A172 (cell line): ENCODE data around the gene SFXN5. TPM values are rescaled to one million over a fixed set of nuclear protein-coding genes. Genes with fewer than 3 reads are reported as not detected.
A peak's percentile ranks its signal among the peaks of the same experiment; 100 is the strongest.
"Not testable (repeated sequence)": the region's sequence is repeated elsewhere in the genome, so short reads cannot be mapped to it uniquely, and the experiment has no call there.

ENCODE experiments used
- DNase-seq: peaks from one replicate; pipeline ENCODE4 v3.0.0-alpha.2; 2015; ENCODE audit warnings: low spot score
- total RNA-seq: library from RNA; depleted of rRNA; stranded (reverse); fragments of >200 nt; shearing (Covaris generic); gene quantifications from 2 replicates; pipeline ENCODE4 v1.2.3, GENCODE V29; 2014

Gene SFXN5
- total RNA-seq, 1 experiment from 2014 or later: 33.4 TPM

DNA sequence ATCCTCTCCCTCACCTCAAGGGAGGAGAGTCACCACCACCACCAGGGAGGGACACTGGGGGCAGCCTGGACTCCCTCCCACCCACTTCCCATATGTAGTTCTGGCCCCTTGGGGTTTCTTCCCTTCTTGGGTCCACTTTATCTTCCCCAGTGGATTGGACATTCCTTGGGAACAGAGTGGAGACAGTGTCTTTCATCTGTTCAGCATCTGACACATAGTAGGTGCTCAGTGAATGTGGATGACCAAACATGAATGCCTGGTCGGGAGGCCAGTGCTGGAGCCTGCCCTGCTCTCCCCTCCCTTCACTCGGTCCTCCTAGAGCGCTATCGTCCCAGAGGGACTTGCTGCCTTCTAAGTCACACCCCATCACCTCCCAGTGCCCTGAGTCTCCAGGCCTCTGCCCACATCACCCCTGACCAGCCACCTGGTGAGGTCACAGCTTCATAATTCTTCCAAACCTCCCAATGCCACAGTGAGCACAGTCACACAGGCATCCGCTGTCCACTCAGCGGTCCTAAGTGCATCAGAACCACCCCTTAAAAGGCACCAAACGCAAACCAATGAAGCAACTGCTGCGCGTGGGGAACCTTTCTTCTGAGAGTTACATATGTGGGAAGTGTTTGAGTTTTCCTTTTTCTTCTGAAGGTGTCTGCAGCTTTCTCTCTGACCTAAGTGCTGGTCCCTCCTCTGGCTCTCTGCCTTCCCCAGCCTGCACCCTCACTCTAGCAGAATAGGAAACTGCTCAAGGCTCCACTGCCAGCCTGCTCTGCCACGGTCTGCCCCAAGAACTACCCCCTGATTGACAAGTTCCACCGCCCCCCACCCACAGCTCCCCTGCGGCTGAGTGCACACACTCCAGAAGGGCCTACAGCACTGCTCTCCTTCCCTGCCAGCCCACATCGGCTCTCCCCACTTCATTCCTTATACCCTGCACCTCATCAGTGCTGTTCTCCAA lies 7.2 kb upstream of the SFXN5 start:
- no peak for DNase-seq

DNA sequence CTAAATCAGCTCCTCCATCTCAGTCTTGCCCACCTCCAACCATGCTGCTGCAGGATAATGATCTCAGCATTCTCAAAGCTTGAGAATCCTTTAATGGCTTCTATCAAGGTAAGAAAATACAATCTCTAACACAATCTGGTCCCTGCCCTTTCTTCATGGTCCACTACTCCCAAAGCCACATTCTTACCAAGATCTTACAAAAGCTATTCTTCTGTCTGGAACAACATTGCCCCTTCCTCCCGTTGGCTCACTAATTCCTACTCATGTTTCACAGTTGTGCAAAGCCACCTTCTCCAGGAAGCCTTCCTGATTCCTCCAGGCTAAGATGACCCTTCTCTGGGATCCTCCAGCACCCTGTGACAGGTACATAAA lies 5.9 kb upstream of the SFXN5 start:
- no peak for DNase-seq

GRCh38 chr2:73076701-73077423 lies 5.3 kb upstream of the SFXN5 start:
- no peak for DNase-seq

GRCh38 chr2:73075477-73076373 lies 4.2 kb upstream of the SFXN5 start:
- DNase-seq: no peak

GRCh38 chr2:73074110-73075069 lies 2.9 kb upstream of the SFXN5 start:
- DNase-seq: no peak

DNA sequence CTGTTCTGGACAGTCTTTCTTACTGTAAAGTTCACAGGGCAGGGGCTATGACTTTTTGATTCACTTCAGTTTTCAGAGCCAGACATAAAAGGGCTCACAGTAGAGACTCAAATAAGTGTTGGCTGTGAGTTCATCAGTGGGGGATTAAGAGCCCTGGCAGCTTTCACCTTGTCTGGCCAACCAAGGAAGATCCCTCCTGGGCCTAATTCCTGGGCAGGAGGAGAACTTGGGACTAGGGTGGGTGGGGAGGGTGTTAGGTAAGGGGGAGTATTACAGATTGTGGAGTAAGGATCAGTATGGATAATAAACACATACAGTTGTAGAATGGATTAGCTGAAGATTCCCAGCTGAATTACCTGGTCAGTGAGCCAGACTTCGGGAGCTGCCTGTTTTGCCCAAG lies 904 bp upstream of the SFXN5 start:
- no peak for DNase-seq

DNA sequence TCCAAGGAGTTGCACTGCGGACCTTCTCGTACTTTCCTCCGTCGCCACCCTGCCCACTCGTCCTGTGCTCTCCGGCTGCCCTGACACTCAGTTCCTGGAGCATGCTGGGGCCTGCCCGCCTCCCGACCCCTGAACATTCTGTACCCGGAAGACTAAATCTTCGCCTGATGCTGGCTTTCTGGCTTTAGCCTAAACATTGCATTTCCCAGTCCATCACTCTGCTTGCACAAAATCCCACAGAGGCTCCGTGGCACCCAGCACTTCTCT lies 550 bp upstream of the SFXN5 start:
- DNase-seq: no peak

DNA sequence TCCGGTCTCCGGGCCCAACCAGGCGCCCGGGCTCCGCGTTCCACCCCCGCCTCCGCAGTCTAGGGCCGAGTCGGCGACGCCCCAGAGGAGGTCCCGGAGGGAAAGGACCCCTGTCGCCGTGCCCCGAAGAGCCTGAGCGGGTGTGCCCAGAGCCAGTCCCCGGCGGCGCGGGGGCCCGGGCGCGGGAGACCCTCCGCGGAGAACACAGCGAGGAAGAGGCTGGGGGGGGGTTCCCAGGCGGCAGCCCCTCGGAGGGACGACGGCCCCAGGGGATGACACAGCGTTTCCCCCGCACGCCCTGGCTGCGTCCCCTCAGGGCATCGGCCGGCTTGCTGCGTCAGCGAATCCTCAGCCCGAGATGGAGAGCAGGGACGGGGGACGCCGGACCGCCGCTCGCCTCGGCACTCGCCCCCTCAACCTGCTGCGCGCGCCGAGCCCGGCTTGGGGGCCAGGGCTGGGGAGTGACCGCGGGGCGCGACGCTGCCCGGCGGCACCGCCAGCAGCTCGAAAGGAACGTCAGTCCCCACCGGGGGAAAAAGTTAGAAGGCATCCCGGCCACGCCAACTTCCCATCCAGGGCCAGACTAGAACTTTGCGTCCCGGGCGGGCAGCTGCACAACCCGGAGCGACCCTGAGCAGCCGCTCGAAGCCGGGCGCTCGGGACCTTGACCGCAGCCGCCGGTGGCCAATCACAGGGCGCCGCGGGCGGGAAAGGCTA lies 711 bp downstream of the SFXN5 start:
- no peak for DNase-seq

- DNase-seq: no peak
Observed at GRCh38 chr2:73069855-73070642, 1.5 kb downstream of the SFXN5 start.

- DNase-seq: no peak
Observed at GRCh38 chr2:73069041-73069854, 2.3 kb downstream of the SFXN5 start.

- no peak for DNase-seq
Observed at GRCh38 chr2:73068147-73068546, 3.4 kb downstream of the SFXN5 start.

DNA sequence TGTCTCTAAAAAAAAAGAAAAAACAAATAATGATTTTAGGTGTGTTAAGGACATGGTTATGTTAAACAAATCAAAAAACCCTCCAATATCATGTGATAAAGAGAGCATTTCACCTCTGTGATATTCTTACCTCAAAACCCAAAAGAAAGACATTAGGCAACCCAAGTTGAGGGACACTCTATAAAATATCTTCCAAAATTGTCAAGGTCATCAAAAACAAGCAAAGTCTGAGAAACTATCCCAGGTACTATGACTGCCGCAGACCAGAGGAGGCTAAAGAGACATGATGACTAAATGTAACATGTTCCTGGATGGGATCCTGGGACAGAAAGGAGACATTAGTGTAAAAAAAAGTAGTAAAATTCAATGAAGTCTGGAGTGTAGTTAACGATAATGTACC lies 4.5 kb downstream of the SFXN5 start:
- no peak for DNase-seq

DNA sequence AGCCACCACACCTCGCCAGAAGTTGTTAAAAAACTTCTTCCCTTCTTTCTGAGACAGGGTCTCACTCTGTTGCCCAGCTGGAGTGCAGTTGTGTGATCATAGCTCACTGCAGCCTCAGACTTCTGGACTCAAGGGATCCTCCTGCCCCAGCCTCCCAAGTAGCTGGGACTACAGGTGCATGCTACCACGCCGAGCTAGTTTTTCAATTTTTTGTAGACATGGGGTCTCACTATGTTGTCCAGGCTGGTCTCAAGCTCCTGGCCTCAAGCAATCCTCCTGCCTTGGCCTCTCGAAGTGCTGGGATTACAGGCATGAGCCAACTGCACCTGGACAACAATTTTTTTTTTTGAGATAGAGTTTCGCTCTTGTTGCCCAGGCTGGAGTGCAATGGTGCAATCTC lies 6.4 kb downstream of the SFXN5 start:
- not testable (repeated sequence) for DNase-seq

DNA sequence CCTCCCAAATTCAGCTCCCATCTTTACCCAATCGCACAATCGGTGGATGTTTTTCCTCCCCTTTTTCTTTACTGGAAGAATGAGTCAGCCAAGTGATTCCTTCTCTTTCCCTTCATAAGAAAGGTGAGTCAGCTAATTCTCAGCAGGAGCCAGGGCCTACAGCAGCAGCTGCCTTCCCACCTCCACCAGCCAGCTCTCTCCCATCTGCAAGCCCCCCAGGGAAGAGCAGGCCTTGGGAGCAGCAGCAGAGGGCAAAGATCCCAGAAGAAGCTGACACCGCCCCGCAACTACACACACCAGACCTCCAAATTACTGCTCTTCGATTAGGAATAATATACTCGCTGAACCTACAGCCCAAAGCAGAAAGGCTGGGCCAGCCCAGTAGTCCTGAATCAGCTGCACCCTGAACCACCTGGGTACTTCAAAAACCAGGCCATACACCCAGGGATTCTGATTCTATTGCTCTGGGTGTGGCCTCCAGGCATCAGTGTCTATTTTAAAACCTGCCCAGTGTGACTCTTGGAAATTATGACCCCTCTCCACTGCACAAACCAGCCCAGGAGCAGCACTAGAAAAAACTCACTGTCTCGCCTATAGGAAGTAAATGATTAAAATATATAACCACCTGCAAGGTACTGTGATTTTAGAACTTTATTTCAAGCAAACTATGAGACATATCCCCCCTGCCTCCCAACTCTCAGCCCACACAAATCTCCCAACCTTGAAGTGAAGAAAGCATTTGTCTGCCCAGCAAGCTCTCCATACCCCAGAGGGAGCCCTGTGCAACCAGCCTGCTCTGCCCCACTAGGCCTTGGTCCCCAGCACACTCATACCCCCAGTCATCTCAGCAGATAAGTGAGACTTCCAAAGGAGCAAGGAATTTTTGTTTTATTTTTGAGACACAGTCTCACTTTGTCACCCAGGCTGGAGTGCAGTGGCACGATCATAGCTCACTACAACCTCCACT lies 7.3 kb downstream of the SFXN5 start:
- DNase-seq: peak; percentile 86

GRCh38 chr2:73063472-73063871 lies 8.0 kb downstream of the SFXN5 start:
- DNase-seq: peak; percentile 14

DNA sequence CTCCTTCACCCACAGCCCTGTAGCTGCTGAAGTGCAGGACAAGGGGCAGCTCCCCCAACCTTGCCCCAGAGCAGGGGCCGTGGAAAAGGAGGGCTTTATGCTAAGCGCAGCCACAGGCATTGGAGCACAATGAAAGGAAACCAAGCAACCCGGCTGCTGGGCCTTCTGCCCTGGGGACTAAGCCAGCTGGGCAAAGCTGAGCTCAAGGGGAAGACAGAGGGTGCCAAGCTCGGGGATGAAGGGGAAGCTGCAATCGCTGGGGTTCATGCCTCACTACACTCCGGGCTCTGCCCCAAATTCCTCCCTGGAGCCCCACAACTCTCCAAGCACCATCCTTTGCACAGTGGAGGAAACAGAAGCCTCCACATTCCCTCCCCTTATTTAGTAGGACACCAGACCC lies 12.4 kb downstream of the SFXN5 start:
- DNase-seq: no peak

GRCh38 chr2:73054980-73055379 lies 16.5 kb downstream of the SFXN5 start:
- no peak for DNase-seq
